BE2C (cell line): ENCODE data around the gene ASB15.

Experiments used
- DNase-seq: peaks from one replicate; pipeline ENCODE4 v3.0.0-alpha.2; 2020
- H3K27me3 ChIP-seq: fragments of 250-450 bp; sonication (Bioruptor Pico); 2 replicates; pipeline ENCODE4 v1.5.1; 2020; ENCODE audit warnings: mild to moderate bottlenecking
- H3K36me3 ChIP-seq: fragments of 250-450 bp; sonication (Bioruptor Pico); 2 replicates; pipeline ENCODE4 v1.5.1; 2020; ENCODE audit warnings: mild to moderate bottlenecking
- H3K4me1 ChIP-seq: fragments of 250-450 bp; sonication (Bioruptor Pico); 2 replicates; pipeline ENCODE4 v1.5.1; 2020
- H3K4me3 ChIP-seq: 2 replicates; pipeline ENCODE4 v1.5.1; 2011; ENCODE audit warnings: low read depth, low read length
- H3K9me3 ChIP-seq: fragments of 250-450 bp; sonication (Bioruptor Pico); 2 replicates; pipeline ENCODE4 v1.5.1; 2020
- CTCF ChIP-seq: IDR thresholded peaks from 2 replicates; pipeline ENCODE4 v1.5.1; 2012; ENCODE audit warnings: mild to moderate bottlenecking, low read depth, low read length

The ASB15 gene

DNA sequence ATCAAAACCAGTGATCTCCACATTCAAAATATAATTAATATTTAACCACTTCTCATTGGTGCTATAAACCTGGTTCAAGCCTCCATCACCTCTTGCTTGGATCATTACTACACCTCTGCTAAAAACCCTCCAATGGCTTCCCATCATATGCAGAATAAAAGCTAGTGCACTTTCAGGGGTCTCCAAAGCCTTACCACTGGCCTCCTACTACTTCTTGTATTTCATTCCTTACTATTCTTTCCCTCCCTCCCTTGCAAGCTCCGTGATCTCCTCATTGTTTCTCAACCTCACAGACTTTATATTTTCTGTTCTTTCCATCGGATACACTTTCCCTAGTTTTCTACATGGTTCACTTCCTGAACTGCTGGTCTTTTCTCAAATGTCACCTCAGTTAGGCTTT, 85.5 kb downstream of the ASB15 start:
- Histone ChIP-seq H3K27me3 (no peaks in the 10 kb centered on the region), H3K36me3 (peaks cover 27% of the 10 kb centered on the region), H3K9me3 (no peaks in the 10 kb centered on the region), H3K4me1 (no peaks in the 10 kb centered on the region), H3K4me3 (no peak overlapping the region)
- no peak for TF ChIP-seq CTCF
- DNase-seq = no peak

- Histone ChIP-seq H3K27me3 (no peaks in the 10 kb centered on the region), H3K9me3 (no peaks in the 10 kb centered on the region), H3K4me1 (no peaks in the 10 kb centered on the region), H3K36me3 (peaks cover 33% of the 10 kb centered on the region), H3K4me3 (no peak overlapping the region)
- TF ChIP-seq CTCF = no peak
- DNase-seq = no peak
Measured at GRCh38 chr7:123687727-123688126, 86.1 kb downstream of the ASB15 start.
